VCaP (cell line): Measurements from ENCODE around the gene MAMLD1.

Source experiments
- H3K27ac ChIP-seq: fragments of 450-650 bp; 2 replicates; pipeline ENCODE4 v1.5.1; 2017
- CTCF ChIP-seq: fragments of 450-650 bp; conservative IDR thresholded peaks from 2 replicates; pipeline ENCODE4 v1.5.1; 2017; ENCODE audit warnings: mild to moderate bottlenecking, moderate library complexity

MAMLD1 gene

GRCh38 chrX:150487369-150488094, 124.4 kb downstream of the MAMLD1 start:
- no peak for TF ChIP-seq CTCF
- H3K27ac ChIP-seq: no peak overlapping the region

GRCh38 chrX:150489359-150490015, 126.4 kb downstream of the MAMLD1 start:
- H3K27ac ChIP-seq: no peak overlapping the region
- TF ChIP-seq CTCF: no peak

GRCh38 chrX:150495496-150495895, 132.4 kb downstream of the MAMLD1 start:
- no peak overlapping the region for H3K27ac ChIP-seq
- no peak for TF ChIP-seq CTCF

- no peak overlapping the region for H3K27ac ChIP-seq
- TF ChIP-seq CTCF: no peak
These were observed 136.1 kb downstream of the MAMLD1 start for GRCh38 chrX:150499240-150499639.

- H3K27ac ChIP-seq: no peak overlapping the region
- TF ChIP-seq CTCF: no peak
These were observed 139.0 kb downstream of the MAMLD1 start for GRCh38 chrX:150502091-150502490.

- no peak overlapping the region for H3K27ac ChIP-seq
- no peak for TF ChIP-seq CTCF
These were observed 140.1 kb downstream of the MAMLD1 start for GRCh38 chrX:150502979-150503897.

GRCh38 chrX:150503898-150504219, 140.7 kb downstream of the MAMLD1 start:
- H3K27ac ChIP-seq: no peak overlapping the region
- TF ChIP-seq CTCF: no peak
